ENCODE data around the gene CFL2.
"Not testable (repeated sequence)": the region's sequence is repeated elsewhere in the genome, so short reads cannot be mapped to it uniquely, and the experiment has no call there.

CFL2 gene

DNA sequence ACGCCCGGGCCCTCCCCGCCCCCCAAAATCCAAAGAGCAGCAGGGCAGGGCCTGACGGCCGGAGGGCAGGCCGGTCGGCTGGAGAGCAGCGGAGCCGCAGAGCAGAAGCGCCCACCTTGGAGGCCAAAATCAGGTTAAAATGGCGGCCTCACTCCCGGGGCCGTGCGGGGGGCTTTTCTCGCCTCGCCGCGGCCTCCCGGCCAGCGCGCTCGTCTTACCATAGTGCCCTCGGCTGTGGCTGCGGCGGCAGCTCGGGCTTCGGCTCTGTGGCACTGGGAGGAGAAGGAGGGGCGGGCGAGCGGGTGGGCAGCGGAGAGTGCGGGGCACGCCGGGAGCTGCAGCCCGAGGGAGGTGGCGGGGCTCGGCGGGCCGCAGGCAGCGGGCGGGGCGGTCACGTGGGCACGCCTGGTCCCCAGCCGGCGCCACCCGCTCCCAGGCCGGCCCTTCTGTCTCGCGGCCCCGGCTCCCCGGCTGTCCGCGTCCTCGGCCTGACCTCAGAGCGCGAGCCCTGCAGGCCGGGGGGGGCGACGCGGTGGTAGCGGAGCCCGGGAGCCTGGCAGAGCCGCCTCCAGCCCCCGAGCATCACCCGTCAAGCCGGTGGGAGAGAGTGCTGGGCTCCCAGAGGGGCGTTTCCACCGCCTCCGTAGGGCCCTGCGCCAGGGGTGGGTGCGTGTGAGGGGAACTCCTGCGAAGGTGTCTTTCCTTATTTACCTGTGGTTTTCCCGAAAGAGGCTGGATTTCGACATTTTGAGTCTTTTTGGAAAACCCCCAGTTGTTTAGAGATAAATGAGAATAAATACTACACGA lies at the start of gene CFL2:
CFL2 (minus strand) TSS at position 274 of the 807 bp plus-strand sequence; CDS start at position 221, 53 bp downstream.
- DNase-seq, result peak; percentile 34 to 97 (median 88)

DNA sequence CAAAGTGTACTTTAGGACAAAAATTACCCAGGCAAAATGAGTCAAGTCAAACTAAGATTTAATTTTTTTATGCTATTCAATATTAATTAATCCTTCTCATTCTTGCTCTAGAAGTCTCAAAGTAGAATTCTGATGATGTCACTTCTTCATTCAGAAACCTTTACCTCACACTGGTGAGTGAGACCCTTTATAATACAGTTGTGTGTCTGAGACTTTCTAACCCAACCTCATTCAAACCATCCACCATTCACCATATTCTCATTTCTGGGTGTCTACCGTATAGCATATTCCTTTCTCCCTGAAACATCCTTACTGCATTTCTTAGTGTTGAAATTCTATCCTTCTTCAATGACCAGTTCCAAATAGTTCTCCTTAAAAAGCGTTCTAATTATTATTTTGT lies 40.8 kb upstream of the CFL2 start:
- no peak for DNase-seq

- DNase-seq, result no peak
Measured at GRCh38 chr14:34754687-34755086, 40.3 kb upstream of the CFL2 start.

DNA sequence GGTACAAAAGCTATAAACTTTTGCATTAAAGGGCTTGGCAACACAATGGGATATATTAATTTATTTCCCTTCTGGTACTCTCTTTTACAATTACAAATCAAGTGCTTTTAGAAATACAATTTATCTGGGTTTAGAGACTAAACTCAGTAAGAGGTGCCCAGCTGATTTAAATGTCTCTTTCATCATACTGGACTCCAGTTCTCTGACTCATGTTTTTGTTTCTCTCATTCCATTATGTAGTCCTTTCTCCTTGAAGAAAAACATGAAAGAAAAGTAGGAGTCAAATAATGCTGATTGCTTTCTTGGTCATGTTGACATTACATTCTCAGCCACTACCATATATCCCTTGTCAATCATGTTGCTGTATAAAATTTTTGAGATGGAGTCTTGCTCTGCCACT lies 36.3 kb upstream of the CFL2 start:
- no peak for DNase-seq

DNA sequence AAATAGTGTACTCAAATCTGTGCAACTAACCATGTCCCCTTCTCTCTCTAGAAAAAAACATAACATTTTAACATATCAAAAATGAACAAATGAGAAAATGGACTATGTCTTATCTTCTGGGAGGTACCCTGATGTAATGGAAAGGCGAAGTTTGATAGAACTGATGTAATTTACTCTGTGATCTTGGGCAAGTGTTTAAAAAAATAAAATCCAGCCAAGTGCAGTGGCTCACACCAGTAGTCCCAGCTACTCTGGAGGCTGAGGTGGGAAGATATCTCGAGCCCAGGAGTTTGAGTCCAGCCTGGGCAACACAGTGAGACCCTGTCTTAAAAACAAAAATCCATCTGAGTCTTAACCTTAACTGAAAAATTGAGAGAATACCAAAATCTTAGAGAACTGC lies 35.8 kb upstream of the CFL2 start:
- DNase-seq, result no peak

DNA sequence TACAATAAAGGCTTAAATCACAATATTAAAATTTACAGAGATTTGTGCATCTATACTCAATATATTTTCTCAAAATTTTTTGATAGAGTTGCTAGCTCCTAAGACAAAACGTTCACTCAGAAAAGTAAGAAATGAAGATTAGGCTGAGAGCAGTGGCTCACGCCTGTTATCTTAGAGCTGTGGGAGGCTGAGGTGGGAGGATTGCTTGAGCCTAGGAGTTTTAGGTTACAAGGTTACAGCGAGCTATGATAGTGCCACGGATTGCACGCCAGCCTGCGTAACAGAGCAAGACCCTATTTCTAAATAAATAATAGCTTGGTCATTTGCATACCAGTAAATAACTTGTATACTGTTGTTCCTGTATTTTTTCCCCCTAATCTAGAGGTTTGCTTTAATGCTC lies 35.0 kb upstream of the CFL2 start:
- no peak for DNase-seq

DNA sequence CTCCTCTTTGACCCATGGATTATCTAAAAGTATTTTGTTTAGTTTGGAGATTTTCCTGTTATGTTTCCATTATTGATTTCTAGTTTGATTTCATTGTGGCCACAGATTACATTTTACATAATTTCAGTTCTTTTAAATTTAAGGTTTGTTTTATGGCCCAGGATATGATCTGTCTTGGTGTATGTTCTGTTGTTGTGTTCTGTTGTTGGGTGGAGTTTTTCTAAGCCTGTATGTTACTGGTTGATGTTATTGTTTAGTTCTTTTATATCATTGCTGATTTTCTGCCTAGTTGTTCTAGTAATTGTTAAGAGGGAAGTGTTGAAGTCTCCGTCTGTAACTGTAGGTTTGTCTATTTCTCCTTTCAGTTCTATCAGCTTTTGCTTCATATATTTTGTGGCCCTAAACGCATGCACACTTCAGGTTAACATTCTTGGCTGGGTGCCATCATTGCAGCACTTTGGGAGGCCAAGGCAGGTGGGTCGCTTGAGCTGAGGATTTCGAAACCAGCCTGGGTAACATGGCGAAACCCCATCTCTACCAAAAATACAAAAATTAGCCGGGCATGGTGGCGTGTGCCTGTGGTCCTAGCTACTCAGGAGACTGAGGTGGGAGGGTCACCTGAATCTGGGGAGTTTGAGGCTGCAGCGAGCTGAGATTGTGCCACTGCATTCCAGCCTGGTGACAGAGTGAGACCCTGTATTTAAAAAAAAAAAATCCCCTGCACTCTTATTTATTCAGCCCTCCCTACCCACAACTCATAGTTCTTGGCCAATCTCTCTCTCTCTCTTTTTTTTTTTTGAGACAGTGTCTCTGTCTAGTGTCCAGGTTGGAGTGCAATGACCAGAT lies 28.1 kb upstream of the CFL2 start:
- no peak for DNase-seq

DNA sequence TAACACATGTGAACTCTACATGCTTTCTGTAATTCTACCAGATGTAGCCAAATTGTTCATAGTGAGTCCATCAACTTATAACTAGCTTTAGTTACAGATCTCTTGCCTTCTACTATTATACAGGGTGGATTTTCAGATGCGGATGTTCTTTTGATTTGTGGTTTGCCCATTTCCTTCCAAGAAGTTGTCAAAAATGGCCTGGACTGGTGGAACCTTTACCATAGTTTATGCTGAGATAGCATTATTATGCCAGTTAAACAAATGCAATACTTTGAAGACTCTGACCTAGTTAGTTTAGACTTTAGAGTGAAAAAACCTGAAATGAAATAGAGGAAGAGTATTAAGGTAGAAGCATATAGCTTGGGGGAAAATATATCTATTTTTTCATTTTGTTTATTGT lies 27.4 kb upstream of the CFL2 start:
- no peak for DNase-seq

DNA sequence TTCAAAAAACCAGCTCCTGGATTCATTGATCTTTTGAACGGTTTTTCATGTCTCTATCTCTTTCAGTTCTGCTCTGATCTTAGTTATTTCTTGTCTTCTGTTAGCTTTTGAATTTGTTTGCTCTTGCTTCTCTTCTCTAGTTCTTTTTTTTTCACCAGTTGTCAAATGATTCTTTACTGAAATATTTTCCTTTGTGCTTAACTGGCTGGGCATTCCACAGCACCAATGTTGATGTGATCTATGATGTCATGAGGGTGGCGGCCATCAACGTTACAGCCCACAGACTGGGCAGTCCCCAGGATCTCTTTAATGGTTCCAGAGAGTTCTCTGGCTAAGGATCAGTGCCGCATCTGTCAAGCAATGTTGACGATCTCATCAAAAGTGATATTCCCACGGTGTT lies 25.7 kb upstream of the CFL2 start:
- not testable (repeated sequence) for DNase-seq

DNA sequence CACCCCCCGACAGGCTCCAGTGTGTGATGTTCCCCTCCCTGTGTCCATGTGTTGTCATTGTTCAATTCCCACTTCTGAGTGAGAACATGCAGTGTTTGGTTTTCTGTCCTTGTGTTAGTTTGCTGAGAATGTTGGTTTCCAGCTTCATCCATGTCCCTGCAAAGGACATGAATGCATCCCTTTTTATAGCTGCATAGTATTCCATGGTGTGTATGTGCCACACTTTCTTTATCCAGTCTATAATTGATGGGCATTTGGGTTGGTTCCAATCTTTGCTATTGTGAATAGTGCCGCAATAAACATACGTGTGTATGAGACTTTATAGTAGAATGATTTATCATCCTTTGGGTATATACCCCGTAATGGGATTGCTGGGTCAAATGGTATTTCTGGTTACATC lies 22.7 kb upstream of the CFL2 start:
- DNase-seq, result not testable (repeated sequence)

- DNase-seq, result no peak
Measured at GRCh38 chr14:34733245-34733644, 18.9 kb upstream of the CFL2 start.

GRCh38 chr14:34732802-34733201 lies 18.4 kb upstream of the CFL2 start:
- DNase-seq, result no peak

DNA sequence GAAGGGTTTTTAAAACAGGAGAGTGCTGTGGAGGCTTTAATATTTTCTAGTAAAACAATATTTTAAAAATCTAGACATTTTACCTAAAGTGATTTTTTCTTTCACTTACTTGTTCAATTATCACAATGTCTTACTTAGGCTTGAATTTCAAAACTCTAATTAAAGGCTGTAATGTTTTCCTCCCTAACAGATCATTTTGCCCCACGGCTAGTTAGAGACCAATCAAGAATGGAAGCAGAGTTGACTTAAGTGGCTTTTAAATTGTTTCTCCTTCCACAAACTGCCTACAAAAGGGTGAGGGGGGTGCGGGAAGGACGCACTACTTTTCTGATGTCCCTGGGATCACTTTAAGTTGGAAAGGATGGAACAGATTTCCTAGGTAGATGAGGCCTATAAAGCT lies 9.5 kb upstream of the CFL2 start:
- no peak for DNase-seq

DNA sequence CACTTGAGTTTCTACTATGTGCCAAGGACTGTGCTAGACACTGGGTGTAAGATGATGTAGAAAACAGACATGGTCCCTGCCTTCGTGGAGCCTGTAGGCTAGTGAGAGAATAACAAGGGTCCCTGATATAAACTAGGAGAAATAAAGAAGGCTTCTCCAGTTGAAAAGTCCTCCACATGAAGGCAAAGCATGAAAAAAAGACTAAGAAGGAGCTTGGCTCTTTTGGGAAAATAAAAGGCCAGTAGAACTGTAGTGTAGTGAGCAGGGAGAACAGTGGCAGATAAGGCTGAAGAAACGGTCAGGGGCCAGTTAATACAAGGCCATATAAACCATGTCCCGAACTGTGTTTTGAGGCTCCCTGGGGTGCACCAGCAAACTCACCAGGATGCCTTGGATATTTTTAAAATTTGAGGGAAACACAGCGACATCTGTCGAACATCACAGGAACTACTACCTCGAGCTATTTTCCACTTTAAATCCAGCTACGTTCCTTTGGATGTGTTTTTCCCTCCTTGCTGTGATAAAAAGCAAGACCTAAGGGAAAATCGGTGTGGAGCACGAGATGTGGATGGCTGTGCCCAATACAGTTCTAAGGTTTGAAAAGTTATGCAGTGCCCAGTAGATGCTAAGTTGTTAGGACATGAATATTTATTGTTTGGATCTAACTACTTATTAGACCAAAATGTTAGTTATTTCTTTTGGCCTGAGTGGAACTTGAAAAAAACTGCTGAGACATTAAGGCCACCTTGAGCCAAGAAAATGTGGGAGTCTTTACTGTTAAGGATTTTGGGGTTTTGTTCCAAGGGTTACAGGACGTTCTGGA lies 8.5 kb upstream of the CFL2 start:
- peak in 25 of 51 donors; percentile 2 to 79 (median 26) for DNase-seq

- DNase-seq, result no peak
Measured at GRCh38 chr14:34721129-34721528, 6.7 kb upstream of the CFL2 start.

DNA sequence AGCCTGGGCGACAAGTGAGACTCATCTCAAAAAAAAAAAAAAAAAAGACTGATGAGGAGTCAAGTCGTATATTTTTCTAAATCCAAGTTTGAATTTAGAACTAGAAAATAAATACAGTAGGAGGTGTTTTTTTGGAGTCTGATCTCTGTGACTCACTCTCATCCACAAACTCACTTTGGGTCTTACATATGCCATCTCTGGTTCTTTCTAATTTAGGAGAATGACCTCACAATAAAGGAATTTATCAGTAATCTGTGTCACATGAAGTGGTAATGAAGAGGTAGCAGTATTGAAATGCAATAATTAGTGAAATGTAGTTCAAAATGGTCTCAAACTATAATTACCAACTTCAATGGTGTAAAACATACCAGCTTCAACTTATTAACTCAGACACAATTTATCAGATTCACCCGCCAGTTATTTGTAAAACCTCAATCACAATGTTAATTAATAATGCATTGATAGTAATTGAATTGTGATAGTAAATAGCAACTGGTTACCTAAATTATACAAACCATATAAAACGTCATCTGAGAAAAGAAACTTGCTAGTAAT lies 4.4 kb upstream of the CFL2 start:
- DNase-seq, result no peak

GRCh38 chr14:34715127-34715863 lies 902 bp upstream of the CFL2 start:
- DNase-seq, result peak in 2 of 51 donors; percentile 3 to 69

GRCh38 chr14:34713681-34714319 lies 593 bp downstream of the CFL2 start:
- DNase-seq, result peak in 7 of 51 donors; percentile 24 to 86 (median 46)

GRCh38 chr14:34713122-34713680 lies 1.2 kb downstream of the CFL2 start:
- DNase-seq, result no peak

Measured in hypothalamus (tissue), 51 donors.